ENCODE data around the gene TMEM185B. TPM values are rescaled to one million over a fixed set of nuclear protein-coding genes. Genes with fewer than 3 reads are reported as not detected.

TMEM185B gene
- total RNA-seq, 1 donor from 2014 or later, result 27.8 TPM

- DNase-seq (ENCODE audit: low spot score in 2 of 2, unreplicated experiment in 2 of 2), result no peak
- no peaks in the 10 kb centered on the region for H3K27me3 Mint-ChIP-seq (ENCODE audit: low read depth)
- peaks cover 35% of the 10 kb centered on the region for H3K4me1 Mint-ChIP-seq
- peaks cover 4% of the 10 kb centered on the region for H3K9me3 Mint-ChIP-seq
- peak overlapping the region; percentile 11 for H3K27ac Mint-ChIP-seq
- H3K4me3 Mint-ChIP-seq, result no peak overlapping the region
- TF ChIP-seq CTCF (IDR thresholded peaks at IDR 0.05; ENCODE audit: unreplicated experiment), result no peak
- H3K36me3 Mint-ChIP-seq, result peaks cover 11% of the 10 kb centered on the region
Measured at GRCh38 chr2:120258196-120258595, 35.0 kb upstream of the TMEM185B start.

DNA sequence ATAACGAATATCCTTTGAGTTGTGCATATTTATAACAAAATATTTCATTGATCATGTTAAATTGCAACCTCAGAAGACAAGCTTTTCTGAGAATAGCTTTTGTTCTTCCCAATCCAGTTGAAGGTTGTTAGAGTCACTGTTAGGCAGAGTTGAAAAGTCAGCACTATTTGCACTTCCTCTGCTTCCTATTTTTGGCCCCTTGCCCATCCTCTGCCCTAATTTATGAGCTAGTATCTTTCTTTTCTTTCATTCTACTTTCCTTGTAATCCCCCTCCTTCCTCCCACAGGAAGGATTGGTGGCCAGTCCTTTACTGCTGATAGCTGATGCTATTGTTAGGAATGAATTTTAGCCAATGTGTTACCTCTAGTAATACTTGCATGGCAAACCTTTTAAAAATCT lies 34.3 kb upstream of the TMEM185B start:
- H3K27me3 Mint-ChIP-seq (ENCODE audit: low read depth), result no peaks in the 10 kb centered on the region
- H3K27ac Mint-ChIP-seq, result no peak overlapping the region
- no peak overlapping the region for H3K4me3 Mint-ChIP-seq
- DNase-seq (ENCODE audit: low spot score in 2 of 2, unreplicated experiment in 2 of 2), result no peak
- peaks cover 11% of the 10 kb centered on the region for H3K36me3 Mint-ChIP-seq
- H3K9me3 Mint-ChIP-seq, result peaks cover 4% of the 10 kb centered on the region
- no peak for TF ChIP-seq CTCF (IDR thresholded peaks at IDR 0.05; ENCODE audit: unreplicated experiment)
- peaks cover 35% of the 10 kb centered on the region for H3K4me1 Mint-ChIP-seq

DNA sequence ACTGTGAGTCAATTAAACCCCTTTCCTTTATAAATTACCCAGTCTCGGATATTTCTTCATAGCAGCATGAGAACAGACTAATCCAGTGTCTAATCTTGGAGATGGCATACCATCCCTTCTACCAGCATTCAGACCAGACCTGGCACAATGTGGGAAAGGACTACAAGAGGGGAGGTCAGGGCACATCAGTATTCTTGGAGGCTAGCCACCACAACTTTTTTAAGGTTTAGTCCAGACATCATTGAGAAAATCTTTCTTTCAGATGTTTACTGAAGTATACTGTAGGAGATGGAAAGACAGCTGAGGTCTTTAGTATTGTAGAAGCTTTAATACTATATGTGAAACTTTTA lies 33.4 kb upstream of the TMEM185B start:
- Mint-ChIP-seq H3K36me3 (peaks cover 11% of the 10 kb centered on the region), H3K4me3 (no peak overlapping the region), H3K27ac (no peak overlapping the region), H3K4me1 (peaks cover 42% of the 10 kb centered on the region), H3K27me3 (ENCODE audit: low read depth) (peaks cover 3% of the 10 kb centered on the region), H3K9me3 (peaks cover 4% of the 10 kb centered on the region)
- DNase-seq (ENCODE audit: low spot score in 2 of 2, unreplicated experiment in 2 of 2), result no peak
- no peak for TF ChIP-seq CTCF (IDR thresholded peaks at IDR 0.05; ENCODE audit: unreplicated experiment)

DNA sequence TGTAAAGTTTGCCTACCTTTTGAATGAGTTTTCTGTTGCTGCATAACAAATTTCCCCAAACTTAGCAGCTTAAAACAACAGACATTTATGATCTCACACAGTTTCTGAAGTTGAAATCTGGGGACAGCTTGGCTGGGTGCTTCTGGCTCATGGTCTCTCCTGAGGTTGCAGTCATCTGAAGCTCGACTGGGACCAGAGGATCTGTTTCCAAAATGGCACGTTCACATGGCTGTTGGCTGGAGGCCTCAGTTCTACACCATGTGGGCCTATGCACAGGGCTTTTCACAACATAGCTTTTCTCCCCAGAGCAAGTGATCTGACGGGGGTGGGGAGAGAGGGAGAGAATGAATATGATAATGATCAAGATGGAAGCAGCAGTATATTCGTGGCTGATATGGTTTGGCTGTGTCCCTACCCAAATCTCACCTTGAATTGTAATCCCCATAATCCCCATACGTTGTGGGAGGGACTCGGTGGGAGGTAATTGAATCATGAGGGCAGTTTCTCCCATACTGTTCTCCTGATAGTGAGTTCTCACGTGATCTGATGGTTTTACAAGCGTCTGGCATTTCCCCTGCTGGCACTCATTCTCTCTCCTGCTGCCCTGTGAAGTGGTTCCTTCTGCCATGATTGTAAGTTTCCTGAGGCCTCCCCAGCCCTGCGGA lies 32.9 kb upstream of the TMEM185B start:
- H3K27me3 Mint-ChIP-seq (ENCODE audit: low read depth), result peaks cover 7% of the 10 kb centered on the region
- DNase-seq (ENCODE audit: low spot score in 2 of 2, unreplicated experiment in 2 of 2), result no peak
- peaks cover 11% of the 10 kb centered on the region for H3K36me3 Mint-ChIP-seq
- peak overlapping the region; percentile 4 for H3K27ac Mint-ChIP-seq
- no peak overlapping the region for H3K4me3 Mint-ChIP-seq
- no peak for TF ChIP-seq CTCF (IDR thresholded peaks at IDR 0.05; ENCODE audit: unreplicated experiment)
- peaks cover 4% of the 10 kb centered on the region for H3K9me3 Mint-ChIP-seq
- H3K4me1 Mint-ChIP-seq, result peaks cover 42% of the 10 kb centered on the region

DNA sequence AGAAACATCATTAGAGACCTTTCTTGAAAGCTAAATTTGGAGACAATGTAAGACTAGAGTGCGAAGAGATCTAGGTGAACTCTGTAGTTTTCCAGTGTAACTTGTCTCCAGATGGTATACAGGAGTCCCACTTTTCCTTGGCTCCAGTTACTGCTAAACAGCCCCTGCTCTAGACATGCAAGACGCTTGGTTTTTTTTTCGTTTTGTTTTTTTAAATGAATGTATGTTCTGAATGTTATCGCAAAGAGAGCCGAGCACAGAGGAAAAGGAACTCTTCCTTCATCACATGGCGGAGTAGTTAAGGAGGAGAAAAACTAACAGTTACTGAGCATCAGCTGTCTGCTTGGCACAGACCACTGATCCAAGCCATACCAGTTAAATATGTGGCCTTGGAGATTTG lies 31.9 kb upstream of the TMEM185B start:
- Mint-ChIP-seq H3K4me1 (peaks cover 42% of the 10 kb centered on the region), H3K4me3 (peak overlapping the region; percentile 3), H3K27ac (no peak overlapping the region), H3K27me3 (ENCODE audit: low read depth) (peaks cover 18% of the 10 kb centered on the region), H3K9me3 (peaks cover 4% of the 10 kb centered on the region), H3K36me3 (peaks cover 4% of the 10 kb centered on the region)
- no peak for TF ChIP-seq CTCF (IDR thresholded peaks at IDR 0.05; ENCODE audit: unreplicated experiment)
- DNase-seq (ENCODE audit: low spot score in 2 of 2, unreplicated experiment in 2 of 2), result no peak

- Mint-ChIP-seq H3K36me3 (peaks cover 3% of the 10 kb centered on the region), H3K27ac (peak overlapping the region; percentile 66), H3K9me3 (peaks cover 4% of the 10 kb centered on the region), H3K4me3 (peak overlapping the region; percentile 95), H3K27me3 (ENCODE audit: low read depth) (peaks cover 27% of the 10 kb centered on the region), H3K4me1 (peaks cover 42% of the 10 kb centered on the region)
- no peak for DNase-seq (ENCODE audit: low spot score in 2 of 2, unreplicated experiment in 2 of 2)
- TF ChIP-seq CTCF (IDR thresholded peaks at IDR 0.05; ENCODE audit: unreplicated experiment), result no peak
Measured at GRCh38 chr2:120254178-120254577, 31.0 kb upstream of the TMEM185B start.

All from mesothelial cell of epicardium (in vitro differentiated cells).